OCI-LY1 (cell line): Measurements from ENCODE around the gene WDR72.

Experiments used
- H2AFZ ChIP-seq: fragments of 200-600 bp; sonication (generic), shearing (Covaris generic); 2 replicates; pipeline ENCODE4 v1.6.0; 2014; ENCODE audit warnings: antibody characterized with exemption, mild to moderate bottlenecking, low read length
- H3F3A ChIP-seq: fragments of 200-600 bp; sonication (generic), shearing (Covaris generic); 2 replicates; pipeline ENCODE4 v1.6.0; 2014; ENCODE audit warnings: mild to moderate bottlenecking, antibody characterized with exemption, low read length, moderate library complexity; ENCODE audit not compliant: insufficient read depth
- H3K27ac ChIP-seq: fragments of 200-600 bp; sonication (generic); 2 replicates; pipeline ENCODE4 v1.5.1; 2014; ENCODE audit warnings: low read length, mixed run types, mild to moderate bottlenecking, low read depth; ENCODE audit not compliant: poor library complexity, severe bottlenecking
- H3K27me3 ChIP-seq: fragments of 200-600 bp; sonication (generic); 2 replicates; pipeline ENCODE4 v1.6.0; 2014; ENCODE audit warnings: antibody characterized with exemption, mild to moderate bottlenecking, low read length, moderate library complexity; ENCODE audit not compliant: insufficient read depth
- H3K36me3 ChIP-seq: fragments of 200-600 bp; sonication (generic); 2 replicates; pipeline ENCODE4 v1.6.1; 2014; ENCODE audit warnings: mild to moderate bottlenecking, antibody characterized with exemption, low read length, moderate library complexity, mixed read lengths; ENCODE audit not compliant: insufficient read depth
- H3K4me1 ChIP-seq: fragments of 200-600 bp; sonication (generic); 2 replicates; pipeline ENCODE4 v1.5.1; 2014; ENCODE audit warnings: mild to moderate bottlenecking, low read length, moderate library complexity; ENCODE audit not compliant: insufficient read depth, severe bottlenecking
- H3K4me2 ChIP-seq: fragments of 200-600 bp; sonication (generic), shearing (Covaris generic); 2 replicates; pipeline ENCODE4 v1.6.1; 2014; ENCODE audit warnings: low read length
- H3K4me3 ChIP-seq: fragments of 200-600 bp; sonication (generic); 2 replicates; pipeline ENCODE4 v1.5.1; 2014; ENCODE audit warnings: low read length, low read depth, mild to moderate bottlenecking, mixed read lengths; ENCODE audit not compliant: poor library complexity, severe bottlenecking
- H3K79me2 ChIP-seq: fragments of 200-600 bp; shearing (Covaris generic); 2 replicates; pipeline ENCODE4 v1.6.1; 2016; ENCODE audit warnings: mixed run types, low read length, mixed read lengths; ENCODE audit not compliant: insufficient read depth
- H3K9ac ChIP-seq: fragments of 200-600 bp; sonication (generic), shearing (Covaris generic); 2 replicates; pipeline ENCODE4 v1.6.1; 2014; ENCODE audit warnings: mild to moderate bottlenecking, low read length, mixed read lengths
- H3K9me2 ChIP-seq: fragments of 200-600 bp; sonication (generic), shearing (Covaris generic); 2 replicates; pipeline ENCODE4 v1.6.1; 2014; ENCODE audit warnings: low read depth, mild to moderate bottlenecking, low read length, mixed read lengths
- H3K9me3 ChIP-seq: fragments of 200-600 bp; shearing (Covaris generic); 2 replicates; pipeline ENCODE4 v1.6.1; 2014; ENCODE audit warnings: low read length, mixed read lengths
- H4K20me1 ChIP-seq: fragments of 200-600 bp; sonication (generic), shearing (Covaris generic); 2 replicates; pipeline ENCODE4 v1.6.0; 2016; ENCODE audit warnings: mild to moderate bottlenecking, low read length; ENCODE audit not compliant: insufficient read depth
- EZH2 ChIP-seq: fragments of 200-600 bp; sonication (generic), shearing (Covaris generic); IDR thresholded peaks from 2 replicates; pipeline ENCODE4 v1.8.0; 2017; ENCODE audit warnings: borderline replicate concordance, mixed run types, mild to moderate bottlenecking, antibody characterized with exemption, low read length, moderate library complexity, mixed read lengths
- TF ChIP-seq, protein P1 (sequence below): fragments of 200-600 bp; sonication (generic), shearing (Covaris generic); IDR thresholded peaks from 2 replicates; pipeline ENCODE4 v1.5.1; 2017; ENCODE audit warnings: mild to moderate bottlenecking, antibody characterized with exemption, low read length, moderate library complexity, mixed read lengths

WDR72 gene

DNA sequence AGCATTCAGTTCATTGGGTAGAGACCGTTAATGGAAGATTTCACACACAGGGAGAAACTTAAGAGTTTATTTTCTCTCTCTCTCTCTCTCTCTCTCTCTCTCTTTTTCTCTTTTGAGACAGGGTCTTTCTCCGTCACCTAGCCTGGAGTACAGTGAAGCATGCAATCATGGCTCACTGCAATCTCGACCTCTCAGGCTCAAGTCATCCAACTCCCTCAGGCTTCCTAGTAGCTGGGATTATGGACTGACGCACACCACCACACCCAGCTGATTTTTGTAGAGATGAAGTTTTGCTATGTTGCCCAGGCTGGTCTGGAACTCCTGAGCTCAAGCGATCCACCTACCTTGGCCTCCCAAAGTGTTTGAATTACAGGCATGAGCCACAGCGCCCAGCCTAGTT lies 1.6 kb downstream of the WDR72 start:
- no peaks in the 10 kb centered on the region for H3K4me1 ChIP-seq
- no peaks in the 10 kb centered on the region for H3K79me2 ChIP-seq
- H3K36me3 ChIP-seq: no peaks in the 10 kb centered on the region
- no peak for TF ChIP-seq EZH2
- TF ChIP-seq, protein P1, sequence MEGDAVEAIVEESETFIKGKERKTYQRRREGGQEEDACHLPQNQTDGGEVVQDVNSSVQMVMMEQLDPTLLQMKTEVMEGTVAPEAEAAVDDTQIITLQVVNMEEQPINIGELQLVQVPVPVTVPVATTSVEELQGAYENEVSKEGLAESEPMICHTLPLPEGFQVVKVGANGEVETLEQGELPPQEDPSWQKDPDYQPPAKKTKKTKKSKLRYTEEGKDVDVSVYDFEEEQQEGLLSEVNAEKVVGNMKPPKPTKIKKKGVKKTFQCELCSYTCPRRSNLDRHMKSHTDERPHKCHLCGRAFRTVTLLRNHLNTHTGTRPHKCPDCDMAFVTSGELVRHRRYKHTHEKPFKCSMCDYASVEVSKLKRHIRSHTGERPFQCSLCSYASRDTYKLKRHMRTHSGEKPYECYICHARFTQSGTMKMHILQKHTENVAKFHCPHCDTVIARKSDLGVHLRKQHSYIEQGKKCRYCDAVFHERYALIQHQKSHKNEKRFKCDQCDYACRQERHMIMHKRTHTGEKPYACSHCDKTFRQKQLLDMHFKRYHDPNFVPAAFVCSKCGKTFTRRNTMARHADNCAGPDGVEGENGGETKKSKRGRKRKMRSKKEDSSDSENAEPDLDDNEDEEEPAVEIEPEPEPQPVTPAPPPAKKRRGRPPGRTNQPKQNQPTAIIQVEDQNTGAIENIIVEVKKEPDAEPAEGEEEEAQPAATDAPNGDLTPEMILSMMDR: no peak
- no peak overlapping the region for H2AFZ ChIP-seq
- H3K27ac ChIP-seq: no peak overlapping the region
- no peaks in the 10 kb centered on the region for H4K20me1 ChIP-seq
- no peak overlapping the region for H3K9ac ChIP-seq
- H3K27me3 ChIP-seq: no peaks in the 10 kb centered on the region
- no peak overlapping the region for H3K4me2 ChIP-seq
- H3F3A ChIP-seq: no peaks in the 10 kb centered on the region
- H3K4me3 ChIP-seq: no peak overlapping the region
- no peaks in the 10 kb centered on the region for H3K9me2 ChIP-seq
- H3K9me3 ChIP-seq: no peaks in the 10 kb centered on the region

DNA sequence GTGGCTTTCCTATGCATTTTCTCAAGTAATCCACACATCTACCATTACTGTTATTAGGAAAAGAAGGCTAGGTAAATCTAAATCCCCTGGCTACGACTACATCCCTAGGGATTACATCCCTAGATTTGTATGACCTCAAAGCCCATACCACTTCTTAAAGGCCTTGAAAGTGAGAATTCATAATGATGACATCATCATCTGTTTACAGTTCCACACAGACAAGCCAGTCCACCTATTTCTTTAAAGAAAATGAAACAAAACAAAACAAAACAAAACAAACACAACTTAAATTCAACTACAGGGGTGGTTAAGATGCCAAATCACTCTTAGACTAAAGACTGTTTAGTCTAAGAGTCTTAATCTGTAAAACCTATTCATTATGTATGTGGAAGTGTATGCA lies 5.7 kb downstream of the WDR72 start:
- no peaks in the 10 kb centered on the region for H4K20me1 ChIP-seq
- no peaks in the 10 kb centered on the region for H3K4me1 ChIP-seq
- H3K27me3 ChIP-seq: no peaks in the 10 kb centered on the region
- no peaks in the 10 kb centered on the region for H3K9me3 ChIP-seq
- no peaks in the 10 kb centered on the region for H3F3A ChIP-seq
- no peak overlapping the region for H3K9ac ChIP-seq
- H3K36me3 ChIP-seq: no peaks in the 10 kb centered on the region
- TF ChIP-seq, protein P1: no peak
- H3K4me3 ChIP-seq: no peak overlapping the region
- no peak overlapping the region for H3K4me2 ChIP-seq
- no peak overlapping the region for H2AFZ ChIP-seq
- no peaks in the 10 kb centered on the region for H3K9me2 ChIP-seq
- no peak overlapping the region for H3K27ac ChIP-seq
- H3K79me2 ChIP-seq: no peaks in the 10 kb centered on the region

DNA sequence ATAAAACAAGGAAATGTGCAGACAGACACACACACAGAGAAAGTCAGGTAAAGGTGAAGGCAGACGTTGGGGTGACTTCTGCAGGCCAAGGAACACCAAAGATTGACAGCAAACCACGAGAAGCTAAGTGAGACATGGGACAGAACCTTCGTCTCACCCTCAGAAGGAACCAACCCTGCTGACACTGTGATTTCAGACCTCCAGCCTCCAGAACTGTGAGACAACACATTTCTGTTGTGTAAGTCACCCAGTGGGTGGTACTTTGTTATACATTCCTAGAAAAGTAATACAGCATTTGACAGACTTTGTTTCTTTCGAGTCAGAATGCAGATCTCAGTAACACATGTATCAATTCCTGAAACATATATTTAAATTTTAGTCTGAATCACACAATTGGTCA lies 7.1 kb downstream of the WDR72 start:
- Histone ChIP-seq H4K20me1 (no peaks in the 10 kb centered on the region), H3K27ac (no peak overlapping the region), H3K9ac (no peak overlapping the region), H3K4me3 (no peak overlapping the region), H3K4me1 (no peaks in the 10 kb centered on the region), H2AFZ (no peak overlapping the region), H3K79me2 (no peaks in the 10 kb centered on the region), H3K9me2 (no peaks in the 10 kb centered on the region), H3F3A (no peaks in the 10 kb centered on the region), H3K9me3 (no peaks in the 10 kb centered on the region), H3K27me3 (no peaks in the 10 kb centered on the region), H3K4me2 (no peak overlapping the region), H3K36me3 (no peaks in the 10 kb centered on the region)
- TF ChIP-seq, protein P1: no peak
- TF ChIP-seq EZH2: no peak
